HL-60/S4 treated with retinoic acid at 250 ng/mL for 4 days and 3 days (cell line): Measurements from ENCODE around the gene ARFRP1.

Experiments
- in situ Hi-C: fragments of 300-500 bp; cut with MboI; formaldehyde crosslinking; loops from 2 replicates; pipeline ENCODE4 v1.7.0; 2022; ENCODE audit warnings: low sequenced_read_pairs

Gene ARFRP1

GRCh38 chr20:63744158-63744557 lies 36.4 kb upstream of the ARFRP1 start:
- in situ Hi-C loops, result no loop called here

- in situ Hi-C loops, result no loop called here
Measured at GRCh38 chr20:63743210-63743970, 35.6 kb upstream of the ARFRP1 start.

- in situ Hi-C loops, result no loop called here
Measured at GRCh38 chr20:63742381-63743024, 34.7 kb upstream of the ARFRP1 start.

- in situ Hi-C loops, result no loop called here
Measured at GRCh38 chr20:63741676-63742380, 34.1 kb upstream of the ARFRP1 start.

- in situ Hi-C loops, result no loop called here
Measured at GRCh38 chr20:63741354-63741675, 33.5 kb upstream of the ARFRP1 start.

GRCh38 chr20:63740627-63741353 lies 33.0 kb upstream of the ARFRP1 start:
- in situ Hi-C loops, result no loop called here

GRCh38 chr20:63740070-63740626 lies 32.4 kb upstream of the ARFRP1 start:
- in situ Hi-C loops, result no loop called here

- in situ Hi-C loops, result no loop called here
Measured at GRCh38 chr20:63739130-63740069, 31.6 kb upstream of the ARFRP1 start, which contains the start of gene SLC2A4RG. SLC2A4RG (plus strand) TSS chr20:63739776; CDS start chr20:63739913, 137 bp downstream.

GRCh38 chr20:63738687-63739129 lies 30.9 kb upstream of the ARFRP1 start:
- in situ Hi-C loops, result no loop called here

- in situ Hi-C loops, result no loop called here
Measured at GRCh38 chr20:63737945-63738686, 30.3 kb upstream of the ARFRP1 start.

GRCh38 chr20:63737695-63737944 lies 29.8 kb upstream of the ARFRP1 start:
- in situ Hi-C loops, result no loop called here

- in situ Hi-C loops, result no loop called here
Measured at GRCh38 chr20:63736893-63737694, 29.3 kb upstream of the ARFRP1 start.

GRCh38 chr20:63735859-63736718 lies 28.3 kb upstream of the ARFRP1 start, which contains the start of gene LIME1:
LIME1 (plus strand) TSS chr20:63736664; CDS start chr20:63737550, 886 bp downstream.
- in situ Hi-C loops, result no loop called here

GRCh38 chr20:63734946-63735858 lies 27.4 kb upstream of the ARFRP1 start:
- in situ Hi-C loops, result no loop called here

- in situ Hi-C loops, result no loop called here
Measured at GRCh38 chr20:63734111-63734945, 26.6 kb upstream of the ARFRP1 start.
